Stimulated activated CD8-positive, alpha-beta memory T cell treated with anti-CD3 and anti-CD28 coated beads, Interleukin-15, amount 100 ng/mL, for 1 hour (primary cell): Measurements from ENCODE around the gene SLC49A4.

Experiments
- DNase-seq: peaks from one replicate; pipeline ENCODE4 v3.0.0-alpha.2; 2020; ENCODE audit warnings: low read depth

Gene SLC49A4

GRCh38 chr3:122929188-122930062, 134.6 kb downstream of the SLC49A4 start:
- no peak for DNase-seq

- no peak for DNase-seq
Observed at GRCh38 chr3:122930063-122930997, 135.5 kb downstream of the SLC49A4 start.
